Measurements from ENCODE around the gene CCDC88B.

The CCDC88B gene

GRCh38 chr11:64382586-64382985, 42.6 kb downstream of the CCDC88B start:
- Histone ChIP-seq H3K36me3 (ENCODE audit: insufficient read depth, insufficient read length, low read length) (no peaks in the 10 kb centered on the region), H3K9me3 (ENCODE audit: insufficient read depth, low read length) (no peaks in the 10 kb centered on the region), H3K4me1 (ENCODE audit: insufficient read depth, insufficient read length) (peaks cover 10% of the 10 kb centered on the region), H3K4me3 (ENCODE audit: insufficient read length, low read depth) (no peak overlapping the region), H3K27me3 (ENCODE audit: insufficient read depth, insufficient read length) (no peaks in the 10 kb centered on the region), H3K9ac (ENCODE audit: insufficient read length, low read depth) (no peak overlapping the region)
- TF ChIP-seq YY1 (IDR thresholded peaks at IDR 0.05; ENCODE audit: insufficient read depth, insufficient read length): no peak
- no peak for DNase-seq (ENCODE audit: low read depth, low spot score)

GRCh38 chr11:64383580-64383979, 43.6 kb downstream of the CCDC88B start:
- TF ChIP-seq YY1 (IDR thresholded peaks at IDR 0.05; ENCODE audit: insufficient read depth, insufficient read length) (no peak), SUZ12 (IDR thresholded peaks at IDR 0.05; ENCODE audit: extremely low read depth, insufficient read depth, insufficient read length) (no peak), ZNF274 (IDR thresholded peaks at IDR 0.05; ENCODE audit: low read depth, low read length) (no peak)
- Histone ChIP-seq H3K4me3 (ENCODE audit: insufficient read length, low read depth) (no peak overlapping the region), H3K4me1 (ENCODE audit: insufficient read depth, insufficient read length) (peaks cover 10% of the 10 kb centered on the region), H3K27me3 (ENCODE audit: insufficient read depth, insufficient read length) (no peaks in the 10 kb centered on the region), H3K9me3 (ENCODE audit: insufficient read depth, low read length) (no peaks in the 10 kb centered on the region), H3K36me3 (ENCODE audit: insufficient read depth, insufficient read length, low read length) (no peaks in the 10 kb centered on the region), H3K9ac (ENCODE audit: insufficient read length, low read depth) (no peak overlapping the region)
- no peak for DNase-seq (ENCODE audit: low read depth, low spot score)

DNA sequence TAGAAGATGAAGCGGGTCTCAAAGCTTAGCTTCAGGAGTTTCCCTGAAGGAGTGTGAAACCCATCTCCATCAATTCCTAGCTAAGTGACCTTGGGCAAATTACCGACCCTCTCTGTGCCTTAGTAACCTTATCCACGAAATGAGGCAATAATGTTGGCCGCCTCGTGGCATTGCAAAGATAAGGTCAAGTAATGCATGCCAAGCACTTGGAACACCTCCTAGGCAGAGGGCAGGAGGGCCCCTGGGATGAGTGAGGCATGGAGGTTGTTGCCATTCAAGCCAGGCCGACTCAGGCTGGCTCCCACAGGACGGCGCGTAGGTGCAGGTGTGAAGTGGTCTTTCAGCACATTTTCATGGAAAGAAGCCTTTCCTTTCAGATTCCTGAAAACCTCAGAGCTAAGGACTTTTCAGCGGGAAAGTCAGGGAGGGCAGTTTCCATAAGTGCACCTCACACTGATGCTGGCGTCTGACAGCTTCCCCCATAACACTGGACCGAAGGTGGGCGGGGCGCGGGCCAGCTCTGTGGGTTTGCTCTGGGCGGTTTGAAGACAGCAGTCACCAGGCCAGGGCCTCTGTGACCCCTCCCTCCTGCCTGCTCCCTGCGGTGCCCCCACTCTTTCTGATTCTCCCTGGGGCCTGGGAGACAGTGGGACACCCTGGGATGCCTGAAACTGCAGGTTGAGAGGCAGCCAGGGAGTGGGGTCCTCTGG, 44.2 kb downstream of the CCDC88B start:
- H3K9me3 ChIP-seq (ENCODE audit: insufficient read depth, low read length): no peaks in the 10 kb centered on the region
- H3K4me3 ChIP-seq (ENCODE audit: insufficient read length, low read depth): no peak overlapping the region
- no peak overlapping the region for H3K9ac ChIP-seq (ENCODE audit: insufficient read length, low read depth)
- H3K4me1 ChIP-seq (ENCODE audit: insufficient read depth, insufficient read length): peaks cover 10% of the 10 kb centered on the region
- H3K27me3 ChIP-seq (ENCODE audit: insufficient read depth, insufficient read length): no peaks in the 10 kb centered on the region
- DNase-seq (ENCODE audit: low read depth, low spot score): no peak
- H3K36me3 ChIP-seq (ENCODE audit: insufficient read depth, insufficient read length, low read length): no peaks in the 10 kb centered on the region
- TF ChIP-seq ZNF274 (IDR thresholded peaks at IDR 0.05; ENCODE audit: low read depth, low read length) (no peak), SUZ12 (IDR thresholded peaks at IDR 0.05; ENCODE audit: extremely low read depth, insufficient read depth, insufficient read length) (no peak), YY1 (IDR thresholded peaks at IDR 0.05; ENCODE audit: insufficient read depth, insufficient read length) (no peak)

GRCh38 chr11:64384981-64385944, 45.3 kb downstream of the CCDC88B start:
- no peak for DNase-seq (ENCODE audit: low read depth, low spot score)
- no peaks in the 10 kb centered on the region for H3K27me3 ChIP-seq (ENCODE audit: insufficient read depth, insufficient read length)

GRCh38 chr11:64385945-64386704, 46.1 kb downstream of the CCDC88B start:
- Histone ChIP-seq H3K9ac (ENCODE audit: insufficient read length, low read depth) (no peak overlapping the region), H3K4me1 (ENCODE audit: insufficient read depth, insufficient read length) (peaks cover 3% of the 10 kb centered on the region), H3K9me3 (ENCODE audit: insufficient read depth, low read length) (no peaks in the 10 kb centered on the region), H3K27me3 (ENCODE audit: insufficient read depth, insufficient read length) (no peaks in the 10 kb centered on the region), H3K36me3 (ENCODE audit: insufficient read depth, insufficient read length, low read length) (no peaks in the 10 kb centered on the region), H3K4me3 (ENCODE audit: insufficient read length, low read depth) (no peak overlapping the region)
- TF ChIP-seq SUZ12 (IDR thresholded peaks at IDR 0.05; ENCODE audit: extremely low read depth, insufficient read depth, insufficient read length) (no peak), ZNF274 (IDR thresholded peaks at IDR 0.05; ENCODE audit: low read depth, low read length) (no peak), YY1 (IDR thresholded peaks at IDR 0.05; ENCODE audit: insufficient read depth, insufficient read length) (no peak)
- DNase-seq (ENCODE audit: low read depth, low spot score): no peak

More at GRCh38 chr11:64384981-64385944, 45.3 kb downstream of the CCDC88B start:
- H3K9ac ChIP-seq (ENCODE audit: insufficient read length, low read depth): no peak overlapping the region
- TF ChIP-seq YY1 (IDR thresholded peaks at IDR 0.05; ENCODE audit: insufficient read depth, insufficient read length) (no peak), ZNF274 (IDR thresholded peaks at IDR 0.05; ENCODE audit: low read depth, low read length) (no peak), SUZ12 (IDR thresholded peaks at IDR 0.05; ENCODE audit: extremely low read depth, insufficient read depth, insufficient read length) (no peak)
- H3K4me3 ChIP-seq (ENCODE audit: insufficient read length, low read depth): no peak overlapping the region
- H3K9me3 ChIP-seq (ENCODE audit: insufficient read depth, low read length): no peaks in the 10 kb centered on the region
- H3K36me3 ChIP-seq (ENCODE audit: insufficient read depth, insufficient read length, low read length): no peaks in the 10 kb centered on the region
- H3K4me1 ChIP-seq (ENCODE audit: insufficient read depth, insufficient read length): peaks cover 4% of the 10 kb centered on the region

- Histone ChIP-seq H3K4me1 (ENCODE audit: insufficient read depth, insufficient read length) (peaks cover 6% of the 10 kb centered on the region), H3K9ac (ENCODE audit: insufficient read length, low read depth) (no peak overlapping the region), H3K27me3 (ENCODE audit: insufficient read depth, insufficient read length) (no peaks in the 10 kb centered on the region), H3K9me3 (ENCODE audit: insufficient read depth, low read length) (no peaks in the 10 kb centered on the region), H3K36me3 (ENCODE audit: insufficient read depth, insufficient read length, low read length) (no peaks in the 10 kb centered on the region), H3K4me3 (ENCODE audit: insufficient read length, low read depth) (no peak overlapping the region)
- DNase-seq (ENCODE audit: low read depth, low spot score): no peak
- no peak for TF ChIP-seq ZNF274 (IDR thresholded peaks at IDR 0.05; ENCODE audit: low read depth, low read length)
- TF ChIP-seq SUZ12 (IDR thresholded peaks at IDR 0.05; ENCODE audit: extremely low read depth, insufficient read depth, insufficient read length): no peak
These were observed 47.9 kb downstream of the CCDC88B start for GRCh38 chr11:64387916-64388315.
